K562 (cell line): ENCODE results near the gene TAS2R40. TPM values are rescaled to one million over a fixed set of nuclear protein-coding genes. Genes with fewer than 3 reads are reported as not detected.
A peak's percentile ranks its signal among the peaks of the same experiment; 100 is the strongest.

ENCODE experiments used
- C11orf30 ChIP-seq: fragments of 450-650 bp; IDR thresholded peaks from 2 replicates; pipeline ENCODE4 v1.6.1; 2016; ENCODE audit warnings: low read depth, mild to moderate bottlenecking
- DIDO1 ChIP-seq: fragments of 450-650 bp; IDR thresholded peaks from 2 replicates; pipeline ENCODE4 v1.6.1; 2016; ENCODE audit warnings: low read depth, missing biosample characterization, missing genetic modification characterization
- ELF2 ChIP-seq: fragments of 250-450 bp; sonication (Bioruptor Pico); IDR thresholded peaks from 2 replicates; pipeline ENCODE4 v1.5.0; 2021; ENCODE audit warnings: mild to moderate bottlenecking
- NCOA2 ChIP-seq, 2 experiments: fragments of 450-650 bp; IDR thresholded peaks; 2 replicates each; pipeline ENCODE4 v1.6.1; 2018; ENCODE audit warnings: mild to moderate bottlenecking in 2 of 2, moderate library complexity in 1 of 2; ENCODE audit not compliant: partially characterized antibody in 2 of 2
- NFE2 ChIP-seq: IDR thresholded peaks from 2 replicates; pipeline ENCODE4 v1.6.1; 2014; ENCODE audit warnings: antibody characterized with exemption, low read depth
- POLR2G ChIP-seq: fragments of 200-400 bp; formaldehyde crosslinking; IDR thresholded peaks from 2 replicates; pipeline ENCODE4 v1.6.1; 2017; ENCODE audit warnings: low read depth, mild to moderate bottlenecking, antibody characterized with exemption, low read length, moderate library complexity
- PTRF ChIP-seq: fragments of 450-650 bp; IDR thresholded peaks from 2 replicates; pipeline ENCODE4 v1.6.1; 2016; ENCODE audit warnings: mild to moderate bottlenecking, missing genetic modification characterization, missing compliant biosample characterization
- SIX5 ChIP-seq, 2 experiments: IDR thresholded peaks; 2 replicates each; pipeline ENCODE4 v1.6.1; 2011; ENCODE audit warnings: low read length in 2 of 2, borderline replicate concordance in 1 of 2, low read depth in 1 of 2, mild to moderate bottlenecking in 1 of 2, moderate library complexity in 1 of 2; ENCODE audit not compliant: insufficient read depth in 1 of 2
- SMARCA4 ChIP-seq: fragments of 450-650 bp; IDR thresholded peaks from 2 replicates; pipeline ENCODE4 v1.6.1; 2016
- ZBTB34 ChIP-seq: fragments of 250-450 bp; sonication (Bioruptor Pico); IDR thresholded peaks from 2 replicates; pipeline ENCODE4 v1.8.0; 2021; ENCODE audit warnings: mild to moderate bottlenecking, moderate library complexity
- polyA plus RNA-seq, 8 experiments: library from polyadenylated mRNA; depleted of rRNA in 4 of 8; stranded (reverse) in 5 of 8; unstranded in 3 of 8; fragments of >200 nt; fragmentation: Nextera tagmentation in 2 of 8; fragmentation: Illumina TruSeq in 1 of 8; extraction: Ambion mirVana in 2 of 8; extraction: Trizol in 1 of 8; gene quantifications; 2 replicates each; pipeline versions ENCODE4 v1.2.1 to v1.2.3, GENCODE V29; 2011 to 2014; ENCODE audit warnings: inconsistent platforms in 1 of 8, missing spikeins in 1 of 8
- total RNA-seq, 7 experiments: library from RNA; depleted of rRNA in 6 of 7; stranded (reverse); fragments of >200 nt in 6 of 7; fragmentation: Illumina TruSeq in 2 of 7; extraction: Trizol in 2 of 7; gene quantifications; 2 replicates each; pipeline versions ENCODE4 v1.2.1 to v1.2.3, GENCODE V29; 2011 to 2021; ENCODE audit warnings: low replicate concordance in 1 of 7
- TF ChIP-seq, protein P1 (sequence below): fragments of 450-650 bp; IDR thresholded peaks from 2 replicates; pipeline ENCODE4 v1.6.1; 2016; ENCODE audit warnings: low read depth
- TF ChIP-seq, protein P2 (sequence below): sonication (generic); formaldehyde crosslinking; IDR thresholded peaks from 2 replicates; pipeline ENCODE4 v1.8.0; 2023; ENCODE audit warnings: mild to moderate bottlenecking, missing genetic modification reagents

Gene TAS2R40
- total and polyA plus RNA-seq, 9 of the 15 experiments (the other 6 are each of a cell fraction or from before 2014, with no cell fraction given): not detected

DNA sequence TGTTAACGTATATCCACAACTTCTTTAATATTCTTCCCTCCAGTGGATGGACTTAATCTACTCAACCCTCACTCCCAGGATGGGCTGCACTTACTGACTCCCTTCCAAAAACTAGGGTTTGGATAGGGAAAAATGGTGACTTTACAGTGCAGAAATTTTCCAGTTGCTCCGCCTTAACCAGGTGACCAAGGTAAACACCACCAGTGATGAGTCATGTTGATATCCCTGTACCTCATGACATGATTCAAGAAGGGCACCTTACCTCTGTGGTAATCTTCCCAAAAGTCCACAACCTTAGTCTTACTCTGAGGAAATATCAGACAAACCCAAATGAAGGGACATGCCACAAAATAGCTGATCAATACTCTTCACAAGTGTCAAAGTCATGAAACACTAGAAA is 37.9 kb downstream of the TAS2R40 start (continued):
- 0 out of 4 replicates have a peak, but pooled peaks of 1 of the 2 experiments have one; percentile 6 for TF ChIP-seq SIX5 (IDR thresholded peaks at IDR 0.05; ENCODE audit: borderline replicate concordance in 1 of 2, insufficient read depth in 1 of 2, low read depth in 1 of 2, low read length in 2 of 2)
- TF ChIP-seq ZBTB34 (CRISPR knock-in tag): no peak
- TF ChIP-seq, protein P1, sequence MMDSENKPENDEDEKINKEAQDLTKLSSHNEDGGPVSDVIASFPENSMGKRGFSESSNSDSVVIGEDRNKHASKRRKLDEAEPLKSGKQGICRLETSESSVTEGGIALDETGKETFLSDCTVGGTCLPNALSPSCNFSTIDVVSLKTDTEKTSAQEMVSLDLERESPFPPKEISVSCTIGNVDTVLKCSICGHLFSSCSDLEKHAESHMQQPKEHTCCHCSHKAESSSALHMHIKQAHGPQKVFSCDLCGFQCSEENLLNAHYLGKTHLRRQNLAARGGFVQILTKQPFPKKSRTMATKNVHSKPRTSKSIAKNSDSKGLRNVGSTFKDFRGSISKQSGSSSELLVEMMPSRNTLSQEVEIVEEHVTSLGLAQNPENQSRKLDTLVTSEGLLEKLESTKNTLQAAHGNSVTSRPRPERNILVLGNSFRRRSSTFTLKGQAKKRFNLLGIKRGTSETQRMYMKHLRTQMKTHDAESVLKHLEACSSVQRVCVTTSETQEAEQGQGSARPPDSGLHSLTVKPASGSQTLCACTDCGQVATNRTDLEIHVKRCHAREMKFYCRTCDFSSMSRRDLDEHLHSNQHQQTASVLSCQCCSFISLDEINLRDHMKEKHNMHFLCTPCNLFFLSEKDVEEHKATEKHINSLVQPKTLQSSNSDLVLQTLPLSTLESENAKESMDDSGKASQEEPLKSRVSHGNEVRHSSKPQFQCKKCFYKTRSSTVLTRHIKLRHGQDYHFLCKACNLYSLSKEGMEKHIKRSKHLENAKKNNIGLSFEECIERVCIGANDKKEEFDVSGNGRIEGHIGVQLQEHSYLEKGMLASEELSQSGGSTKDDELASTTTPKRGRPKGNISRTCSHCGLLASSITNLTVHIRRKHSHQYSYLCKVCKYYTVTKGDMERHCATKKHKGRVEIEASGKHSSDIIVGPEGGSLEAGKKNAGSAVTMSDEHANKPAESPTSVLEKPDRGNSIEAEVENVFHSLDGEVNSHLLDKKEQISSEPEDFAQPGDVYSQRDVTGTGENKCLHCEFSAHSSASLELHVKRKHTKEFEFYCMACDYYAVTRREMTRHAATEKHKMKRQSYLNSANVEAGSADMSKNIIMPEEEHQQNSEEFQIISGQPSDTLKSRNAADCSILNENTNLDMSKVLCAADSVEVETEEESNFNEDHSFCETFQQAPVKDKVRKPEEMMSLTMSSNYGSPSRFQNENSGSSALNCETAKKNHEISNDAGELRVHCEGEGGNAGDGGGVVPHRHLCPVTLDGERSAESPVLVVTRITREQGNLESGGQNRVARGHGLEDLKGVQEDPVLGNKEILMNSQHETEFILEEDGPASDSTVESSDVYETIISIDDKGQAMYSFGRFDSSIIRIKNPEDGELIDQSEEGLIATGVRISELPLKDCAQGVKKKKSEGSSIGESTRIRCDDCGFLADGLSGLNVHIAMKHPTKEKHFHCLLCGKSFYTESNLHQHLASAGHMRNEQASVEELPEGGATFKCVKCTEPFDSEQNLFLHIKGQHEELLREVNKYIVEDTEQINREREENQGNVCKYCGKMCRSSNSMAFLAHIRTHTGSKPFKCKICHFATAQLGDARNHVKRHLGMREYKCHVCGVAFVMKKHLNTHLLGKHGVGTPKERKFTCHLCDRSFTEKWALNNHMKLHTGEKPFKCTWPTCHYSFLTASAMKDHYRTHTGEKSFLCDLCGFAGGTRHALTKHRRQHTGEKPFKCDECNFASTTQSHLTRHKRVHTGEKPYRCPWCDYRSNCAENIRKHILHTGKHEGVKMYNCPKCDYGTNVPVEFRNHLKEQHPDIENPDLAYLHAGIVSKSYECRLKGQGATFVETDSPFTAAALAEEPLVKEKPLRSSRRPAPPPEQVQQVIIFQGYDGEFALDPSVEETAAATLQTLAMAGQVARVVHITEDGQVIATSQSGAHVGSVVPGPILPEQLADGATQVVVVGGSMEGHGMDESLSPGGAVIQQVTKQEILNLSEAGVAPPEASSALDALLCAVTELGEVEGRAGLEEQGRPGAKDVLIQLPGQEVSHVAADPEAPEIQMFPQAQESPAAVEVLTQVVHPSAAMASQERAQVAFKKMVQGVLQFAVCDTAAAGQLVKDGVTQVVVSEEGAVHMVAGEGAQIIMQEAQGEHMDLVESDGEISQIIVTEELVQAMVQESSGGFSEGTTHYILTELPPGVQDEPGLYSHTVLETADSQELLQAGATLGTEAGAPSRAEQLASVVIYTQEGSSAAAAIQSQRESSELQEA: no peak
- no peak for TF ChIP-seq POLR2G
- TF ChIP-seq C11orf30: peak; percentile 27
- no peak for TF ChIP-seq DIDO1 (tag)
- TF ChIP-seq, protein P2, sequence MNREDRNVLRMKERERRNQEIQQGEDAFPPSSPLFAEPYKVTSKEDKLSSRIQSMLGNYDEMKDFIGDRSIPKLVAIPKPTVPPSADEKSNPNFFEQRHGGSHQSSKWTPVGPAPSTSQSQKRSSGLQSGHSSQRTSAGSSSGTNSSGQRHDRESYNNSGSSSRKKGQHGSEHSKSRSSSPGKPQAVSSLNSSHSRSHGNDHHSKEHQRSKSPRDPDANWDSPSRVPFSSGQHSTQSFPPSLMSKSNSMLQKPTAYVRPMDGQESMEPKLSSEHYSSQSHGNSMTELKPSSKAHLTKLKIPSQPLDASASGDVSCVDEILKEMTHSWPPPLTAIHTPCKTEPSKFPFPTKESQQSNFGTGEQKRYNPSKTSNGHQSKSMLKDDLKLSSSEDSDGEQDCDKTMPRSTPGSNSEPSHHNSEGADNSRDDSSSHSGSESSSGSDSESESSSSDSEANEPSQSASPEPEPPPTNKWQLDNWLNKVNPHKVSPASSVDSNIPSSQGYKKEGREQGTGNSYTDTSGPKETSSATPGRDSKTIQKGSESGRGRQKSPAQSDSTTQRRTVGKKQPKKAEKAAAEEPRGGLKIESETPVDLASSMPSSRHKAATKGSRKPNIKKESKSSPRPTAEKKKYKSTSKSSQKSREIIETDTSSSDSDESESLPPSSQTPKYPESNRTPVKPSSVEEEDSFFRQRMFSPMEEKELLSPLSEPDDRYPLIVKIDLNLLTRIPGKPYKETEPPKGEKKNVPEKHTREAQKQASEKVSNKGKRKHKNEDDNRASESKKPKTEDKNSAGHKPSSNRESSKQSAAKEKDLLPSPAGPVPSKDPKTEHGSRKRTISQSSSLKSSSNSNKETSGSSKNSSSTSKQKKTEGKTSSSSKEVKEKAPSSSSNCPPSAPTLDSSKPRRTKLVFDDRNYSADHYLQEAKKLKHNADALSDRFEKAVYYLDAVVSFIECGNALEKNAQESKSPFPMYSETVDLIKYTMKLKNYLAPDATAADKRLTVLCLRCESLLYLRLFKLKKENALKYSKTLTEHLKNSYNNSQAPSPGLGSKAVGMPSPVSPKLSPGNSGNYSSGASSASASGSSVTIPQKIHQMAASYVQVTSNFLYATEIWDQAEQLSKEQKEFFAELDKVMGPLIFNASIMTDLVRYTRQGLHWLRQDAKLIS (CRISPR knock-in tag): no peak
- no peak for TF ChIP-seq ELF2 (CRISPR knock-in tag)
- no peak for TF ChIP-seq PTRF
- TF ChIP-seq NCOA2 (IDR thresholded peaks at IDR 0.05; ENCODE audit: partially characterized antibody in 2 of 2): no peak
- TF ChIP-seq SMARCA4: 0 out of 2 replicates have a peak, but pooled peaks have one; percentile 12
- 0 out of 2 replicates have a peak, but pooled peaks have one; percentile 30 for TF ChIP-seq NFE2
